ENCODE measurements around the gene MYO18A.

MYO18A gene

GRCh38 chr17:29022074-29022473 is 158.1 kb downstream of the MYO18A start:
- in situ Hi-C loops (cut with HindIII; ENCODE audit: low sequenced_read_pairs) = no loop called here
- no peak overlapping the region for H3K4me3 ChIP-seq (ENCODE audit: low read depth, low read length)
- no peak for DNase-seq (ENCODE audit: low read depth, low spot score)
- TF ChIP-seq CTCF (IDR thresholded peaks at IDR 0.05; ENCODE audit: low read depth, low read length) = no peak

GRCh38 chr17:29021226-29021625 is 159.0 kb downstream of the MYO18A start:
- DNase-seq (ENCODE audit: low read depth, low spot score) = no peak
- in situ Hi-C loops (cut with HindIII; ENCODE audit: low sequenced_read_pairs) = no loop called here
- no peak for TF ChIP-seq CTCF (IDR thresholded peaks at IDR 0.05; ENCODE audit: low read depth, low read length)
- no peak overlapping the region for H3K4me3 ChIP-seq (ENCODE audit: low read depth, low read length)
